ENCODE data around the gene SYNE1.

Gene SYNE1

DNA sequence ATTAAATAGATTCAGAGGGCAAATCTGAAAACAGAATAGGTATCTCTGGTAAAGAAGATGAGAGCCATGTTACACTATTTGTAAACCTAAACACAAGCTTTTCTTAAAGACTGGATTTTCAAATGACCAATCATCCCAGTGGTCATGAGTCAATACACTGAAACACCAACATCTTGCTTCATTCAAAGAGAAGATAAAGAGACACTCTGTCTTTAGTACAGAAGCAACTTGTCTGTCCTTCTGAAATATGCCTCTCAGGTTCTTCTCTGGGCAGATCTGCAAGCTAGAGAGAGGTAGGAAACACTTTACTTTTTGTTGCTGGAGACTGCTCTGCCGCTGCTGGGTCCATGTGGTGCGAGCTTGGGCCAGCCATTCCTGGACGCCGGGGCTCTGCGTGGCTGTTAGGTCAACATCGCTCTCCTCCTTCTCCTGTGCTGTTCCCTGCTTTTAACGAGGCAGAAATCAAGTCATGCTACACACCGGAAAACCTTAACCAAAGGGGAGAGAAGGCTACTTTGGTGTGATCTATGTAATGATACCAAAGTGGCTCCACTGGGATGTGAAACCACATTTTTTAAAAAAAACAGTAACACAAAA lies 368.2 kb downstream of the SYNE1 start:
- TF ChIP-seq, protein P1, sequence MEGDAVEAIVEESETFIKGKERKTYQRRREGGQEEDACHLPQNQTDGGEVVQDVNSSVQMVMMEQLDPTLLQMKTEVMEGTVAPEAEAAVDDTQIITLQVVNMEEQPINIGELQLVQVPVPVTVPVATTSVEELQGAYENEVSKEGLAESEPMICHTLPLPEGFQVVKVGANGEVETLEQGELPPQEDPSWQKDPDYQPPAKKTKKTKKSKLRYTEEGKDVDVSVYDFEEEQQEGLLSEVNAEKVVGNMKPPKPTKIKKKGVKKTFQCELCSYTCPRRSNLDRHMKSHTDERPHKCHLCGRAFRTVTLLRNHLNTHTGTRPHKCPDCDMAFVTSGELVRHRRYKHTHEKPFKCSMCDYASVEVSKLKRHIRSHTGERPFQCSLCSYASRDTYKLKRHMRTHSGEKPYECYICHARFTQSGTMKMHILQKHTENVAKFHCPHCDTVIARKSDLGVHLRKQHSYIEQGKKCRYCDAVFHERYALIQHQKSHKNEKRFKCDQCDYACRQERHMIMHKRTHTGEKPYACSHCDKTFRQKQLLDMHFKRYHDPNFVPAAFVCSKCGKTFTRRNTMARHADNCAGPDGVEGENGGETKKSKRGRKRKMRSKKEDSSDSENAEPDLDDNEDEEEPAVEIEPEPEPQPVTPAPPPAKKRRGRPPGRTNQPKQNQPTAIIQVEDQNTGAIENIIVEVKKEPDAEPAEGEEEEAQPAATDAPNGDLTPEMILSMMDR (IDR thresholded peaks at IDR 0.05): no peak
- peak overlapping the region; percentile 46 for H3K27ac Mint-ChIP-seq
- no peaks in the 10 kb centered on the region for H3K27me3 Mint-ChIP-seq (ENCODE audit: low read depth, poor library complexity)
- H3K36me3 Mint-ChIP-seq (ENCODE audit: low read depth): no peaks in the 10 kb centered on the region
- no peaks in the 10 kb centered on the region for H3K9me3 Mint-ChIP-seq
- H3K4me3 Mint-ChIP-seq: no peak overlapping the region
- peaks cover 26% of the 10 kb centered on the region for H3K4me1 Mint-ChIP-seq
- DNase-seq: no peak

DNA sequence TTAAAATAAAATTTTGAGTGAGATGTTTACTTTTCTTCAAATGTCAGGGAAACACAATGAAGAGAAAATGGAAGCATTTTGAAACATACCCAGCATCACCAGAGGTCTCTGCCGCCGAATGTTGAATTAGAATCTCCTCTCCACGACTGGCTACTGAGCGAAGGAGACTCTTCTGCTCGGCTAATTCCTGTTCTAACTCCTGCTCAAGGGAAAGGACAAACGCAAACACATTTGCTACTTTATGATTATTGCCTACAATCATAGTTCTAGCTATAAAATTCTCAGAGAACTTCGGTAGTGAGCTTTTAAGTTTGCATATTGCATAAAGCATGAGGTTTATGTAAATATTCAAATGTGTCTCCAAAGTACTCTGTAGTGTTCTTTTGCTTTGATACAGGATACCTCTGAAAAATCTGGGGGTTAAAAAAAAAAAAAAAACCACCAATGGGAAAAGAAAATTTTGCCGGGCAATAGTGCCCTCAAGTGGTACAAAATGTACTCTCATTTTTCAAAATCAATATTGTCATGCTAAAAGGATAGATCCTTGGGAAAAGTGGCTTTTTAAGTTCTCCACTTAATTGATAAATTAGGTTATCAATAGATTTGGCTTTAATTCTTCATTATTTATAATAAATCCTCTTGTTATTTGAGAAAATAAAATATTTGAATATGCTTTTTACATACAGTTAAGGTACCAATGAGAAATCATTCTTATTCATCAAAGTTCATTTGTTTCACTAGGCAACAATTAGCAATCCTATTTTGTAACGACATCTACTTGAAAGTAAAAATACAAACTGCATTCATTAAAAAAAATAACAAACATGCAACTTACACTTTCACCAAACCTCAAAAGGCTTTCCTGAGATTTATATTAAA lies 369.0 kb downstream of the SYNE1 start:
- Mint-ChIP-seq H3K36me3 (ENCODE audit: low read depth) (peaks cover 1% of the 10 kb centered on the region), H3K4me1 (peaks cover 26% of the 10 kb centered on the region), H3K9me3 (peaks cover under 1% of the 10 kb centered on the region), H3K27ac (no peak overlapping the region), H3K27me3 (ENCODE audit: low read depth, poor library complexity) (no peaks in the 10 kb centered on the region), H3K4me3 (peak overlapping the region; percentile 71)
- TF ChIP-seq, protein P1 (IDR thresholded peaks at IDR 0.05): peak; percentile 64
- peak; percentile 36 for DNase-seq

DNA sequence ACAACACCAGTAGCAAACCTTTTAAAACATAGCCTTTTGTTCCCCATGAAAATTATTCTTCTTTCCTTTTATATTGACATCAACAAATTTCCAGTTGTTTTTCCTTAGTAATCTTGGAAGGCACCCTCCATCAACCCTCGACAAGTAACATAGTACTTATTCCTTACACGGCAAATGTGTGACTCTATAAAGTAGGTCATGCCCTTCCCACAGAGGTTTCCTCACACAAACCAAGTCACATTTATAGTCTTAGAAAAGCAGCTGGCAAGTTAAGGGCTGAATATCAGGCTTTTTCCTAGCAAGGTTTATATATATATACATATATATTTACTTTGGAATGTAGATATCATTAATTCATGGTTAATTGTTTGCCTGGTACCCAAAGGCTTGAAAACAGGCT lies 371.5 kb downstream of the SYNE1 start:
- H3K4me1 Mint-ChIP-seq: peaks cover 14% of the 10 kb centered on the region
- H3K9me3 Mint-ChIP-seq: peaks cover 11% of the 10 kb centered on the region
- no peaks in the 10 kb centered on the region for H3K27me3 Mint-ChIP-seq (ENCODE audit: low read depth, poor library complexity)
- TF ChIP-seq, protein P1 (IDR thresholded peaks at IDR 0.05): no peak
- no peak overlapping the region for H3K27ac Mint-ChIP-seq
- no peak for DNase-seq
- H3K4me3 Mint-ChIP-seq: no peak overlapping the region
- peaks cover 14% of the 10 kb centered on the region for H3K36me3 Mint-ChIP-seq (ENCODE audit: low read depth)

DNA sequence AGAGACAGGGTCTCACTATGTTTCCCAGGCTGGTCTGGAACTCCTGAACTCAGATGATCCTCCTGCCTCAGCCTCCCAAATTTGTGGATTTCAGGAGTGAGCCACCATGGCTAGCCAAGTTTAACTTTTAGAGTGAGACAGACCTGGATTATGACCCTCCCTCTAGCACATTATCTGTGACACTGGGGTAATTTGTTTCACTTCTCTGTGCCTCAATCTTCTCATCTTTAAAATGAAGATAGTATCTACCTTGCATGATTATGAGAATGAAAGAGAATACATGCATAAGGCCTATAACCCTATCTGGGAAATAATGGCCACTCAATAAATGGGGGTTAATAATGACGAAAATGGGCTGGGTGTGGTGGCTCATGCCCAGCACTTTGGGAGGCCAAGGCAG lies 373.6 kb downstream of the SYNE1 start:
- TF ChIP-seq, protein P1 (IDR thresholded peaks at IDR 0.05): no peak
- H3K27me3 Mint-ChIP-seq (ENCODE audit: low read depth, poor library complexity): no peaks in the 10 kb centered on the region
- no peak overlapping the region for H3K4me3 Mint-ChIP-seq
- H3K4me1 Mint-ChIP-seq: peaks cover 9% of the 10 kb centered on the region
- peaks cover 15% of the 10 kb centered on the region for H3K9me3 Mint-ChIP-seq
- H3K27ac Mint-ChIP-seq: no peak overlapping the region
- DNase-seq: no peak
- peaks cover 21% of the 10 kb centered on the region for H3K36me3 Mint-ChIP-seq (ENCODE audit: low read depth)

DNA sequence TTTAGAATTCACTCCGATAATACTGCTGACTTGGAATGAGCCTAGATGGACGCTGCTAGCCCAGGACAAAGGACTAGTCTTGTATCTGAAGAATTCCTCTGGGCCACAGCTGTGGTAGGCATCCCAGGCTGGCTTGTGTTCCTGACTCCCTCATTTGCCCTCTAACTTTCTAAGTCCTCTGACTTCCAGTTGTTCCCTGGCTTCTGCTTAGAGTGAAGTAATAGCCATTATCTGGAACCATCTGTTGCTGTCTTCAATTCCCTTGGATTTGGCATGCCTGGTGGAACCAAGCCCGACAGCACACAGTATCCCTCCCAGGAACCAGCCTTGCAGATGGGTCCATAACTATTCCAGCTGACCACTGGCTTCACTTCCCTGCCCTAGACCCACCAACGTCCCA lies 376.0 kb downstream of the SYNE1 start:
- peaks cover 44% of the 10 kb centered on the region for H3K36me3 Mint-ChIP-seq (ENCODE audit: low read depth)
- TF ChIP-seq, protein P1 (IDR thresholded peaks at IDR 0.05): no peak
- peaks cover 27% of the 10 kb centered on the region for H3K9me3 Mint-ChIP-seq
- DNase-seq: no peak
- no peak overlapping the region for H3K4me3 Mint-ChIP-seq
- peak overlapping the region; percentile 20 for H3K27ac Mint-ChIP-seq
- H3K4me1 Mint-ChIP-seq: no peaks in the 10 kb centered on the region
- H3K27me3 Mint-ChIP-seq (ENCODE audit: low read depth, poor library complexity): no peaks in the 10 kb centered on the region

Data from nephron progenitor cell (in vitro differentiated cells).